GM11168 (cell line): ENCODE data around the gene FADS3.

ENCODE experiments used
- in situ Hi-C: fragments of 300-500 bp; cut with MboI; formaldehyde crosslinking; loops from one replicate; pipeline ENCODE4 v1.12.0; 2022; ENCODE audit warnings: low sequenced_read_pairs; ENCODE audit not compliant: unreplicated experiment

FADS3 gene

GRCh38 chr11:61883327-61883726, 8.0 kb downstream of the FADS3 start:
- in situ Hi-C loops = loop anchor here (10.0 kb wide), 1 partner anchor 191 kb away; no protein-coding TSS in a partner anchor

GRCh38 chr11:61882879-61883278, 8.5 kb downstream of the FADS3 start:
- in situ Hi-C loops = loop anchor here (10.0 kb wide), 1 partner anchor 192 kb away; no protein-coding TSS in a partner anchor

- in situ Hi-C loops = loop anchor here (10.0 kb wide), 1 partner anchor 193 kb away; no protein-coding TSS in a partner anchor
These were observed 9.1 kb downstream of the FADS3 start for GRCh38 chr11:61882267-61882666.

- in situ Hi-C loops = loop anchor here (10.0 kb wide), 1 partner anchor 193 kb away; no protein-coding TSS in a partner anchor
These were observed 9.9 kb downstream of the FADS3 start for GRCh38 chr11:61881397-61881796.

GRCh38 chr11:61880454-61880853, 10.9 kb downstream of the FADS3 start:
- in situ Hi-C loops = loop anchor here (10.0 kb wide), 1 partner anchor 194 kb away; no protein-coding TSS in a partner anchor

GRCh38 chr11:61880031-61880430, 11.3 kb downstream of the FADS3 start:
- in situ Hi-C loops = loop anchor here (10.0 kb wide), 1 partner anchor 195 kb away; no protein-coding TSS in a partner anchor

GRCh38 chr11:61879152-61879551, 12.2 kb downstream of the FADS3 start:
- in situ Hi-C loops = no loop called here

GRCh38 chr11:61875698-61876097, 15.6 kb downstream of the FADS3 start:
- in situ Hi-C loops = no loop called here

- in situ Hi-C loops = no loop called here
These were observed 16.5 kb downstream of the FADS3 start for GRCh38 chr11:61874853-61875252.

- in situ Hi-C loops = no loop called here
These were observed 17.0 kb downstream of the FADS3 start for GRCh38 chr11:61874377-61874809.

GRCh38 chr11:61873588-61874376, 17.6 kb downstream of the FADS3 start:
- in situ Hi-C loops = no loop called here

GRCh38 chr11:61872935-61873565, 18.3 kb downstream of the FADS3 start:
- in situ Hi-C loops = no loop called here

GRCh38 chr11:61871158-61871597, 20.2 kb downstream of the FADS3 start:
- in situ Hi-C loops = no loop called here

- in situ Hi-C loops = no loop called here
These were observed 20.8 kb downstream of the FADS3 start for GRCh38 chr11:61870541-61871031.

- in situ Hi-C loops = no loop called here
These were observed 21.5 kb downstream of the FADS3 start for GRCh38 chr11:61869708-61870451.

GRCh38 chr11:61869429-61869707, 22.0 kb downstream of the FADS3 start:
- in situ Hi-C loops = no loop called here

GRCh38 chr11:61868571-61869428, 22.5 kb downstream of the FADS3 start:
- in situ Hi-C loops = no loop called here

GRCh38 chr11:61866958-61867343, 24.4 kb downstream of the FADS3 start:
- in situ Hi-C loops = no loop called here

GRCh38 chr11:61866231-61866957, 25.0 kb downstream of the FADS3 start:
- in situ Hi-C loops = no loop called here
